Effector memory CD8-positive, alpha-beta T cell (primary cell): ENCODE measurements around the gene MAN1B1.
"Not testable (repeated sequence)": the region's sequence is repeated elsewhere in the genome, so short reads cannot be mapped to it uniquely, and the experiment has no call there.

Experiments
- ATAC-seq: fragments of 150-1000 bp; cut with Tn5 transposase; replicated peaks from 2 replicates; pipeline ENCODE4 v1.10.0; 2021; ENCODE audit warnings: mild to moderate bottlenecking, moderate library complexity
- DNase-seq, 3 experiments: peaks; one replicate each; pipeline ENCODE4 v3.0.0; 2021
- H3K27ac Mint-ChIP-seq, 2 donors: one replicate each; pipeline ENCODE4 v1.8.0; 2022; ENCODE audit warnings: mild to moderate bottlenecking in 2 of 2, mixed read lengths in 2 of 2, moderate library complexity in 2 of 2
- H3K27me3 Mint-ChIP-seq, 2 donors: one replicate each; pipeline ENCODE4 v1.8.0; 2022; ENCODE audit warnings: mixed read lengths in 2 of 2
- H3K36me3 Mint-ChIP-seq: one replicate; pipeline ENCODE4 v1.8.0; 2022; ENCODE audit warnings: mild to moderate bottlenecking, moderate library complexity, mixed read lengths; ENCODE audit not compliant: insufficient read depth
- H3K4me1 Mint-ChIP-seq, 2 donors: one replicate each; pipeline ENCODE4 v1.8.0; 2022; ENCODE audit warnings: low read depth in 2 of 2, mixed read lengths in 2 of 2
- H3K4me3 Mint-ChIP-seq, 2 donors: one replicate each; pipeline ENCODE4 v1.8.0; 2022; ENCODE audit warnings: mild to moderate bottlenecking in 2 of 2, mixed read lengths in 2 of 2, moderate library complexity in 2 of 2
- H3K9me3 Mint-ChIP-seq, 2 donors: one replicate each; pipeline ENCODE4 v1.8.0; 2022; ENCODE audit warnings: mixed read lengths in 2 of 2

Gene MAN1B1

GRCh38 chr9:137116728-137117127 lies 29.9 kb downstream of the MAN1B1 start:
- H3K9me3 Mint-ChIP-seq, result no peaks in the 10 kb centered on the region
- ATAC-seq, result no peak
- H3K36me3 Mint-ChIP-seq, result peaks cover 5% of the 10 kb centered on the region
- peaks cover 0 to 4% of the 10 kb centered on the region in 2 donors for H3K4me1 Mint-ChIP-seq
- no peak for DNase-seq
- H3K4me3 Mint-ChIP-seq, result no peak overlapping the region
- H3K27me3 Mint-ChIP-seq, result no peaks in the 10 kb centered on the region
- no peak overlapping the region for H3K27ac Mint-ChIP-seq

- Mint-ChIP-seq H3K27me3 (no peaks in the 10 kb centered on the region), H3K4me1 (peaks cover 0 to 7% of the 10 kb centered on the region in 2 donors), H3K27ac (no peak overlapping the region), H3K9me3 (no peaks in the 10 kb centered on the region), H3K36me3 (peaks cover 5% of the 10 kb centered on the region), H3K4me3 (no peak overlapping the region)
- ATAC-seq, result no peak
- no peak for DNase-seq
Measured at GRCh38 chr9:137117269-137117731, 30.5 kb downstream of the MAN1B1 start.

GRCh38 chr9:137118092-137118603 lies 31.4 kb downstream of the MAN1B1 start:
- not testable (repeated sequence) for H3K36me3 Mint-ChIP-seq, H3K9me3 Mint-ChIP-seq, H3K27me3 Mint-ChIP-seq, H3K27ac Mint-ChIP-seq, ATAC-seq, H3K4me3 Mint-ChIP-seq, H3K4me1 Mint-ChIP-seq, DNase-seq

DNA sequence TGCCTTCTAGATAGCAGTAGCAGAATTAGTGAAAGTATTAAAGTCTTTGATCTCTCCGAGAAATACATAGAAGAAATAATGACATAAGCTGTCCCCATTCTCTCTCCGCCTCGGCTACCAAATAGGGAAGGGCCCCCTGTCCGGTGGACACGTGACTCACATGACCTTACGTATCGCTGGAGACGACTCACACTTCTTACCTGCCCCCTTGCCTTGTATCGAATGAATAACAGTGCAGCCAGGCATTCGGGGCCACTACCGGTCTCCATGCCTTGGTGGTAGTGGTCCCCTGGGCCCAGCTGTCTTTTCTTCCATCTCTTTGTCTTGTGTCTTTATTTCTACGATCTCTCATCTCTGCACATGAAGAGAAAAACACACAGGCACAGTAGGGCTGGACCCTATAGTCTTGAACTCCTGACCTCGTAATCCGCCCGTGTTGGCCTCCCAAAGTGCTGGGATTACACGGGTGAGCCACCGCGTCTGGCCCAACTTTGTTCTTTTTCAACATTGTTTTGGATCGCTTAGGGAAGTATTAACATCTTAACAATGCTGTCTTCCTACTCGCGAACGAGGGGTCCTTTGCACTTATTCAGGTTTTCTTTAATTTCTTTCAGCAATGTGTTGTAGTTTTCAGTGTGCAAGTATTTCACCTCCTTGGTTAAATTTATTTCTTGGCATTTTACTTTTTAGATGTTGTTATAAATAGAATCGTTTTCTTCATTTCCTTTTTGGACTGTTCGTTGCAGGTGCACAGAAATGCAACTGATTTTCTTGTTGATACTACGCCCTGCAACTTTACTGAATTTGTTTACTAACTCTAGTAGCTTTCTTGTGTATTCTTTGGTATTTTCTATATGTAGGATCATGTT lies 35.4 kb downstream of the MAN1B1 start:
- H3K27me3 Mint-ChIP-seq, H3K9me3 Mint-ChIP-seq, ATAC-seq, H3K4me1 Mint-ChIP-seq, H3K27ac Mint-ChIP-seq, DNase-seq, H3K36me3 Mint-ChIP-seq: not testable (repeated sequence)
- peak overlapping the region in 1 of 2 donors; percentile 23 for H3K4me3 Mint-ChIP-seq

DNA sequence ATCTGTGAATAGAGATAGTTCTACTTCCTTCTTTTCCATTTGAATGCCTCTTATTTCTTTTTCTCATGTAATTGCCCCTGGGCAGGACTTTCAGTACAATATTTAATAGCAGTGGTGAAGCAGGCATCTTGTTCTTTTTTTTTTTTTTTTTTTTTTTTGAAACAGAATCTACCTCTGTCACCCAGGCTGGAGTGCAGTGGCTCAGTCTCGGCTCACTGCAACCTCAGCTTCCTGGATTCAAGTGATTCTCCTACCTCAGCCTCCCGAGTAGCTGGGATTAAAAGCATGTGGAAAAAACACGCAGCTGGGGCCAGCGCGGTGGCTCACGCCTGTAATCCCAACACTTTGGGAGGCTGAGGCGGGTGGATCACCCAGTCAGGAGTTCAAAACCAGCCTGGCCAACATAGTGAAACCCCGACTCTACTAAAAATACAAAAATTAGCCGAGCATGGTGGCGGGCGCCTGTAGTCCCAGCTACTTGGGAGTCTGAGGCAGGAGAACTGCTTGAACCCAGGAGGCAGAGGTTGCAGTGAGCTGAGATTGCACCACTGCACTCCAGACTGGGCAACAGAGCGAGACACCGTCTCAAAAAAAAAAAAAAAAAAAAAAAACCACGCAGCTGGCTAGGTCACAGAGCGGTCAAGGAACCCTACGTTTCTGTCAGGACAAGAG lies 36.1 kb downstream of the MAN1B1 start:
- not testable (repeated sequence) for H3K27me3 Mint-ChIP-seq, H3K27ac Mint-ChIP-seq, DNase-seq, H3K9me3 Mint-ChIP-seq, H3K4me3 Mint-ChIP-seq, ATAC-seq
- peaks cover 11% of the 10 kb centered on the region for H3K36me3 Mint-ChIP-seq
- peaks cover 13 to 15% of the 10 kb centered on the region in 2 donors for H3K4me1 Mint-ChIP-seq

- DNase-seq (no peak), ATAC-seq (no peak)
- no peak overlapping the region for H3K4me3 Mint-ChIP-seq
- peaks cover 19 to 20% of the 10 kb centered on the region in 2 donors for H3K4me1 Mint-ChIP-seq
- no peaks in the 10 kb centered on the region for H3K27me3 Mint-ChIP-seq
- peaks cover 12% of the 10 kb centered on the region for H3K36me3 Mint-ChIP-seq
- H3K27ac Mint-ChIP-seq, result no peak overlapping the region
- no peaks in the 10 kb centered on the region for H3K9me3 Mint-ChIP-seq
Measured at GRCh38 chr9:137123468-137123837, 36.7 kb downstream of the MAN1B1 start.

DNA sequence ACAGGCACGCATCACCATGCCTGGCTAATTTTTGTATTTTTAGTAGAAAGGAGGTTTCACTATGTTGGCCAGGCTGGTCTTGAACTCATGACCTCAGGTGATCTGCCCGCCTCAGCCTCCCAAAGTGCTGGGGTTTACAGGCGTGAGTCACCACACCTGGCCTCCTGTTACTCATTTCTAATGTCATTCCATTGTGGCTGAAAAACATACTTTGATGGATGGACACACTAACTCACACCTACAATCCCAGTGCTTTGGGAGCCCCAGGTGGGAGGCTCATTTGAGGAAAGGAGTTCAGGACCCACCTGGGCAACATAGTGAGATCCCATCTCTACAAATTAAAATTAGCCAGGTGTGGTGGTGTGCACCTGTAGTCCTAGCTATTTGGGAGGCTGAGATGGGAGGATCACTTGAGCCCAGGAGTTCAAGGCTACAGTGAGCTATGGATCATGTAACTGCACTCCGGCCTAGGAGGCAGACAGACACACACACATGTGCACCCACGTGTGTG lies 37.2 kb downstream of the MAN1B1 start:
- peaks cover 17% of the 10 kb centered on the region for H3K36me3 Mint-ChIP-seq
- H3K4me3 Mint-ChIP-seq, H3K9me3 Mint-ChIP-seq, ATAC-seq, H3K27ac Mint-ChIP-seq, DNase-seq, H3K27me3 Mint-ChIP-seq: not testable (repeated sequence)
- H3K4me1 Mint-ChIP-seq, result peaks cover 24 to 25% of the 10 kb centered on the region in 2 donors

GRCh38 chr9:137126786-137127185 lies 40.0 kb downstream of the MAN1B1 start:
- Mint-ChIP-seq H3K4me1 (peaks cover 27 to 28% of the 10 kb centered on the region in 2 donors), H3K9me3 (no peaks in the 10 kb centered on the region), H3K36me3 (peaks cover 22% of the 10 kb centered on the region), H3K27ac (peak overlapping the region; percentile 89 to 95), H3K27me3 (no peaks in the 10 kb centered on the region), H3K4me3 (peak overlapping the region; percentile 80 to 93)
- DNase-seq, result no peak
- ATAC-seq, result no peak

DNA sequence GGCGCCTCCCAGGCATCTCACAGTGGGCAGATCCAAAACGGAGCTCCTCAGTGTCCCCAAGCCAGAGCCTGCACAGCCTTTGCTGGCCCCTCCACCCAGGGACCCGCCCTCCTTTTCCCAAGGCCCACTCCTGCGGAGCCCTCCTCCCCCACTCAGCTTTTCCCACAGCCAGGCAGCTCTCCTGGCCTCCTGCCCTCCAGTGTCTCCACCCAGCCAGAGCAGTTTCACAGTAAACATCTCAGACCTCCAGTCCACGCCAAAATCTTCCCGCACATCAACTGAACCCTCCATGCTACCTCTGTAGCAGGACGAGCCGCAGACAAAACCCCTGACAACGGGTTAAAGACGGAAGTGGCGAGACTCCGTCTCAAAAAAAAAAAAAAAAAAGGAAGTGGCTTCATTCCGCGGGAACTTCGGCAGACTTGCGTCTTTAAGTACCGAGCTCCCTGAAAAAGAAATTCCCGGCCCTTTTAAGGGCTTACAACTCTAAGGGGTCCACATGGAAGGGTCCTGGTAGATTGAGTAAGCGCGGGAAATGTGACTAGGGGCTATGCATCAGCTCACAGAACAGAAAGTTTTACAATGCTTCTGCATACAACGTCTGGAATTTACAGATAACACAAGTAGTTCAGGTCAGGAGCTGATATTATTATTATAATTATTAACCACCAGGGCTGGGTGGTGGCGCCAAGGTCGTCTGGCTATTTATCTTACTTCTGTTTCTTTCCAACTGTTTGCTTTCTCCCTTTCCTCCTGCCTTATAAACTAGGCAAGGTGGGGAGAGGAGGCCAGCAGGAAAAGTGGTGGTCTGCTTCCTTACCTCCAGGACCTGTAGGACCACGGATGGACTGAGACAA lies 40.7 kb downstream of the MAN1B1 start:
- Mint-ChIP-seq H3K9me3 (no peaks in the 10 kb centered on the region), H3K36me3 (peaks cover 22% of the 10 kb centered on the region), H3K4me3 (peak overlapping the region; percentile 80 to 93), H3K27me3 (no peaks in the 10 kb centered on the region), H3K4me1 (peaks cover 24 to 28% of the 10 kb centered on the region in 2 donors), H3K27ac (peak overlapping the region; percentile 89 to 95)
- ATAC-seq (peak; percentile 10), DNase-seq (peak in 1 of 3 experiments; percentile 26)

- Mint-ChIP-seq H3K27me3 (peaks cover 0 to 5% of the 10 kb centered on the region in 2 donors), H3K9me3 (no peaks in the 10 kb centered on the region), H3K27ac (peak overlapping the region; percentile 89 to 95), H3K4me3 (peak overlapping the region; percentile 80 to 93), H3K36me3 (peaks cover 22% of the 10 kb centered on the region), H3K4me1 (peaks cover 24 to 28% of the 10 kb centered on the region in 2 donors)
- no peak for ATAC-seq
- DNase-seq, result no peak
Measured at GRCh38 chr9:137128158-137128861, 41.5 kb downstream of the MAN1B1 start.

DNA sequence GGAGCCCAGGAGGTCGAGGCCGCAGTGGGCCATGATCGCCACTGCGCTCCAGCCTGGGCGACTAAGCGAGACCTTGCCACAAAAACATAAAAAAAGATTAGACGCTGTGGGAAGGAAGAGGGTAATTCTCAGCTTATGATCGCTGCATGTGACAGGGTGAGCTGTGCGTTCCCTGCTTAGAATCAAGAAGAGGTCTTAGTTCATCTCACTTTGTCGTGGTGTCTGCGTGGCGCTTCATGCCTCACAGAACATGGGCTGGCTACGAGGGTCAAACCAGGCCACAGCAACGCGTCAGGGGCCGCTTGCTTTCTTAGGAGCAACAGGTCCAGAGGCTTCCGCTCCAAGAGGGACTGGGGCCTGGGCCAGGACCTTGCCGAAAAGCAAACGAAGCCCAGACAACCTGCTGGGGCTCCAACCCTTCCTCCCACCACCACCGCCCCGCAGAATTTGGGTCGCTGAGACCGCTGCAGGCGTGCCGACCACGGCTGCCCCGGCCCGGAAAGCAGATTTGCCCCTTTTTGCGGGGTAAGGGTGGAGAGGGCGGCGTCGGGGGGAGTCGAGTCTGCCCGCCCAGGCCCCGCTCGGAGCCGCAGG lies 42.2 kb downstream of the MAN1B1 start:
- Mint-ChIP-seq H3K36me3 (peaks cover 22% of the 10 kb centered on the region), H3K27me3 (peaks cover 0 to 6% of the 10 kb centered on the region in 2 donors), H3K9me3 (no peaks in the 10 kb centered on the region), H3K27ac (peak overlapping the region; percentile 89 to 95), H3K4me3 (peak overlapping the region; percentile 80 to 93), H3K4me1 (peaks cover 24 to 28% of the 10 kb centered on the region in 2 donors)
- ATAC-seq, result peak; percentile 18
- DNase-seq, result no peak
